Memory B cell (primary cell): Measurements from ENCODE around the gene PLPPR5.
"Not testable (repeated sequence)": the region's sequence is repeated elsewhere in the genome, so short reads cannot be mapped to it uniquely, and the experiment has no call there.

Experiments
- ATAC-seq: fragments of 150-1000 bp; cut with Tn5 transposase; 2 replicates; pipeline ENCODE4 v1.10.0; 2021; ENCODE audit warnings: low read depth, mild to moderate bottlenecking, moderate library complexity
- DNase-seq, 2 donors: peaks; one replicate each; pipeline ENCODE4 v3.0.0; 2022; ENCODE audit warnings: low spot score in 2 of 2
- H3K27ac Mint-ChIP-seq: one replicate; pipeline ENCODE4 v1.8.0; 2022; ENCODE audit warnings: mild to moderate bottlenecking, moderate library complexity, mixed read lengths
- H3K27me3 Mint-ChIP-seq: one replicate; pipeline ENCODE4 v1.8.0; 2022; ENCODE audit warnings: mixed read lengths
- H3K36me3 Mint-ChIP-seq: one replicate; pipeline ENCODE4 v1.8.0; 2022; ENCODE audit warnings: mild to moderate bottlenecking, mixed read lengths
- H3K4me1 Mint-ChIP-seq: one replicate; pipeline ENCODE4 v1.8.0; 2022; ENCODE audit warnings: mixed read lengths
- H3K4me3 Mint-ChIP-seq: one replicate; pipeline ENCODE4 v1.8.0; 2022; ENCODE audit warnings: mild to moderate bottlenecking, moderate library complexity, mixed read lengths
- H3K9me3 Mint-ChIP-seq: one replicate; pipeline ENCODE4 v1.8.0; 2022; ENCODE audit warnings: mixed read lengths

Gene PLPPR5, protein sequence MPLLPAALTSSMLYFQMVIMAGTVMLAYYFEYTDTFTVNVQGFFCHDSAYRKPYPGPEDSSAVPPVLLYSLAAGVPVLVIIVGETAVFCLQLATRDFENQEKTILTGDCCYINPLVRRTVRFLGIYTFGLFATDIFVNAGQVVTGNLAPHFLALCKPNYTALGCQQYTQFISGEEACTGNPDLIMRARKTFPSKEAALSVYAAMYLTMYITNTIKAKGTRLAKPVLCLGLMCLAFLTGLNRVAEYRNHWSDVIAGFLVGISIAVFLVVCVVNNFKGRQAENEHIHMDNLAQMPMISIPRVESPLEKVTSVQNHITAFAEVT

GRCh38 chr1:99004861-99005442 lies at the start of gene PLPPR5:
TSS of gene PLPPR5 (minus strand) at chr1:99004861. CDS start at chr1:99004671, 190 bp downstream.
- H3K9me3 Mint-ChIP-seq, result peaks cover 3% of the 10 kb centered on the region
- H3K27ac Mint-ChIP-seq, result no peak within 1 kb of the TSS
- peaks cover 9% of the 10 kb centered on the region for H3K27me3 Mint-ChIP-seq
- no peaks in the 10 kb centered on the region for H3K4me1 Mint-ChIP-seq
- peak within 1 kb of the TSS; percentile 49 for H3K4me3 Mint-ChIP-seq
- H3K36me3 Mint-ChIP-seq, result no peaks in the 10 kb centered on the region
- DNase-seq (no peak), ATAC-seq (no peak)

DNA sequence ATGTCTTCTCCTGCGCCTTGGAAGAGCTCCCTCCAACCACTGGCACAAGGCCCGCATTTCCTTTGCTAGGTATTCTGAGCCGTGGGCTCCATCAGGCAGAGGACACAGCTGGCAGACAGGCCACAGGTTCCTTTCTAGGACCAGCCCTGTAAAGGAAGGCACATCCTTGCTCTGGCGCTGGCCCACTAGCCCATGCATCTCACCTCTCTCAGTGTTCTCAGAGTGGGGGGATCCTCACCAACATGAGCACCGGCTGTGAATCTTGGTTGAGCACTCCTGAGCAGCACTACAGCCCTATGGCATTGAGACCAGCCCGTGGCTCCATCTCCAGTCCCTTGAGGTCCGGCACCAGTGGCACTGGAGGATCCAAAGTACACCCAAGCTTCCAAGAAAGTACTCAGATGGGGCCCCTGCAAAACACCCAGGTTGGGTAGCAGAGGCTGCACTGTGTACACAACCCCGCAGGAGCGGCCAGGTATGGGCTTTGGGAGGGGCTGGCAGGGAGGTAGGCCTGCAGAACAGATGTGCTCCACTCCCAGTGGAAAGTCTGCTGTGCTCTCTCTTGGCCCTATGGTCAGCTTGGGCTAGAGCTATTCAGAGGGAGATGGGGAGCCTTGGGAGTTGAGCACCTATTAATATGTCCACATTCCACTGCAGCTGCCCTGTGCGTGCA lies 47.1 kb upstream of the PLPPR5 start:
- H3K27ac Mint-ChIP-seq, result no peak overlapping the region
- no peaks in the 10 kb centered on the region for H3K27me3 Mint-ChIP-seq
- no peaks in the 10 kb centered on the region for H3K4me1 Mint-ChIP-seq
- H3K9me3 Mint-ChIP-seq, result peaks cover 1% of the 10 kb centered on the region
- DNase-seq (no peak), ATAC-seq (no peak)
- no peaks in the 10 kb centered on the region for H3K36me3 Mint-ChIP-seq
- H3K4me3 Mint-ChIP-seq, result no peak overlapping the region

DNA sequence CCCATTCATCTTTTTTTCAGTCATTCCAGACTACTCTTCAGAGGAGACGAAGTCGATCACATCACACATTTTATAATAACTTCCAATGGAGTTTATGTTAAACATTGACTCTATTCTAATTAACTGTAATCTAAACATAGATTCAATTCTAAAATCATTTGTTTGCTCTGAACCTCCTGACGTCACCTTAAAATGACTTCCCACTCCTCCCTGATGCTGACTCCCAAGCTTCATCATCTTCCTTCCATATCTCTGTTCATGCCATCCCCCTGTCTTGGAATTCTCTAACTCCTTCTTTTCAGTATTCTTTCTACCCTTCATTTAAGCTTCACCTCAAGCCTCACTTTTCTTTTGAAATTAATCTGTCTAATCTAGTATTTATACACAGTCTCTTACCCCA lies 45.1 kb upstream of the PLPPR5 start:
- H3K4me1 Mint-ChIP-seq, result no peaks in the 10 kb centered on the region
- no peaks in the 10 kb centered on the region for H3K36me3 Mint-ChIP-seq
- no peak for ATAC-seq
- H3K9me3 Mint-ChIP-seq, result peaks cover 3% of the 10 kb centered on the region
- H3K27me3 Mint-ChIP-seq, result no peaks in the 10 kb centered on the region
- no peak overlapping the region for H3K4me3 Mint-ChIP-seq
- no peak for DNase-seq
- H3K27ac Mint-ChIP-seq, result no peak overlapping the region

DNA sequence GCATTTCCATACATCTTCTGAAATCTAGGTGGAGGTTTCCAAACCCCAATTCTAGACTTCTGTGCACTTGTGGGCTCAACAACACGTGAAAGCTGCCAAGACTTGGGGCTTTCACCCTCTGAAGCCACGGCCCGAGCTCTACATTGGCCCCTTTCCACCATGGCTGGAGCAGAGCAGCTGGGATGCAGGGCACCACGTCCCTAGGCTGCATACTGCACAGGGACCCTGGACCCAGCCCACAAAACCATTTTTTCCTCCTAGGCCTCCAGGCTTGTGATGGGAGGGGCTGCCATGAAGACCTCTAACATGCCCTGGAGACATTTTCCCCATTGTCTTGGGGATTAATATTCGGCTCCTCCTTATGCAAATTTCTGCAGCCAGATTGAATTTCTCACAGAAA lies 32.1 kb upstream of the PLPPR5 start:
- H3K27ac Mint-ChIP-seq, H3K27me3 Mint-ChIP-seq, DNase-seq, H3K4me3 Mint-ChIP-seq, ATAC-seq, H3K4me1 Mint-ChIP-seq, H3K36me3 Mint-ChIP-seq: not testable (repeated sequence)
- peaks cover 12% of the 10 kb centered on the region for H3K9me3 Mint-ChIP-seq

GRCh38 chr1:99018313-99018712 lies 13.7 kb upstream of the PLPPR5 start:
- no peak for ATAC-seq
- Mint-ChIP-seq H3K4me3 (no peak overlapping the region), H3K9me3 (no peaks in the 10 kb centered on the region), H3K27ac (no peak overlapping the region), H3K27me3 (no peaks in the 10 kb centered on the region), H3K4me1 (no peaks in the 10 kb centered on the region), H3K36me3 (no peaks in the 10 kb centered on the region)
- DNase-seq, result no peak

- H3K36me3 Mint-ChIP-seq, result no peaks in the 10 kb centered on the region
- H3K27ac Mint-ChIP-seq, result no peak overlapping the region
- no peak overlapping the region for H3K4me3 Mint-ChIP-seq
- H3K4me1 Mint-ChIP-seq, result no peaks in the 10 kb centered on the region
- ATAC-seq, result no peak
- DNase-seq, result no peak
- no peaks in the 10 kb centered on the region for H3K9me3 Mint-ChIP-seq
- no peaks in the 10 kb centered on the region for H3K27me3 Mint-ChIP-seq
These were observed 13.0 kb upstream of the PLPPR5 start for GRCh38 chr1:99017655-99018054.

DNA sequence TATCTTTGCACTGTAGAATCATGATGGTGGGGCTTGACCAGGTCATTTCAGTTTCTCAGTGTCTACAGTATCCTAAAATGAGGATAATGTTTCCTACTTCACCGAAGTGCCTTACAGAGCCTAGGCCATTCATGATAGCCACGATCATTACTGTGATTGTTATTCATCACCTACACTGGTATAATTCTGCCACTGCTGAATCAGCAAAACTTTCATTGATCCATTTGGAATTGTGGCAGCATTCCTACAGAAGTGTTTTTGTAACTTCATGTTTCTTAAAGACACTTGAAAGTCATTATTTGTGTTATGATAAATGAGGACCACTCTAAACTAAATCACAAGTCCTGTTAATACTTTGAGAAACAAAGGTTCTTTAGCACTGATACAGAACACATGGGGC lies 6.0 kb upstream of the PLPPR5 start:
- Mint-ChIP-seq H3K4me1 (no peaks in the 10 kb centered on the region), H3K4me3 (no peak overlapping the region), H3K36me3 (no peaks in the 10 kb centered on the region), H3K27ac (no peak overlapping the region), H3K9me3 (no peaks in the 10 kb centered on the region), H3K27me3 (peaks cover 6% of the 10 kb centered on the region)
- no peak for DNase-seq
- no peak for ATAC-seq

DNA sequence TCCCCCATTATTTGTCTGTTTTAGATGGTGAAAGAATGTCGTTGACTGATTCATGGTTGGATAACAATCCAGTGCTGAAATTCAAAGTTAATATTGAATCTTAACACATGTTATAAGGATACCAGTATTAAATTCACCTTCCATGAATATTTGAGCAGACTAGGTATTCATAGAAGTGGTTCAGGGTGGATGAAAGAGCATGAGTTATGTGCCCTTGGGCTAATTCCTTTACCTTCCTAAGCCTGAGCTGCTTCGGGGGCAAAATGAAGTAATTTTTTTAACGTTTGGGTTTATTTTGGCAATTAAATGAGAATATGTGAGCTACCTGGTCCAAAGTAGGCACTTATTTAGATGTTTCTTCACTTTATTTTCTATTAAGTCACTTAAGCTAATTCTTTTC lies 2.7 kb upstream of the PLPPR5 start:
- Mint-ChIP-seq H3K4me3 (no peak overlapping the region), H3K9me3 (no peaks in the 10 kb centered on the region), H3K27me3 (peaks cover 9% of the 10 kb centered on the region), H3K4me1 (no peaks in the 10 kb centered on the region), H3K36me3 (no peaks in the 10 kb centered on the region), H3K27ac (no peak overlapping the region)
- DNase-seq (no peak), ATAC-seq (no peak)

DNA sequence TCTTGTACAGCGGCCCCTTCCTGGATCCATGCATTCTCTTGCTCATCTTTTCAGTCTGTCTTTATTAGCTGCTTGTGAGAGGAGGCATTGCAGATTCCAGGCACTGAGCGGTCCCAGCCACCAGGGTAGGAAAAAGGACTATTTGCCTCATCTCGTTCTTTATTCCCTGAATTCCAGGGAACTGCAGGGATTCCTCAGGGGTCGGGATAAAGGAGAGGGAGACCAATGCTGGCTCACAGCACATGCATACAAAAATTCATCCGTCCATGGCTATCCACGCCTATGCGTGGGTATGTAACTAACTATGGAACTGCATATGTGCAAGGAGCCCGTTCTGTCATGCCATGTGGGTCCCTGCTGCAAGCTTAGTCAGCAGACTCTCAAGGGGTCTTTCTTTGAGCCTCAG lies 879 bp upstream of the PLPPR5 start:
- DNase-seq (no peak), ATAC-seq (no peak)
- no peaks in the 10 kb centered on the region for H3K36me3 Mint-ChIP-seq
- H3K9me3 Mint-ChIP-seq, result peaks cover under 1% of the 10 kb centered on the region
- H3K27ac Mint-ChIP-seq, result no peak overlapping the region
- H3K4me1 Mint-ChIP-seq, result no peaks in the 10 kb centered on the region
- peak overlapping the region; percentile 49 for H3K4me3 Mint-ChIP-seq
- peaks cover 9% of the 10 kb centered on the region for H3K27me3 Mint-ChIP-seq

DNA sequence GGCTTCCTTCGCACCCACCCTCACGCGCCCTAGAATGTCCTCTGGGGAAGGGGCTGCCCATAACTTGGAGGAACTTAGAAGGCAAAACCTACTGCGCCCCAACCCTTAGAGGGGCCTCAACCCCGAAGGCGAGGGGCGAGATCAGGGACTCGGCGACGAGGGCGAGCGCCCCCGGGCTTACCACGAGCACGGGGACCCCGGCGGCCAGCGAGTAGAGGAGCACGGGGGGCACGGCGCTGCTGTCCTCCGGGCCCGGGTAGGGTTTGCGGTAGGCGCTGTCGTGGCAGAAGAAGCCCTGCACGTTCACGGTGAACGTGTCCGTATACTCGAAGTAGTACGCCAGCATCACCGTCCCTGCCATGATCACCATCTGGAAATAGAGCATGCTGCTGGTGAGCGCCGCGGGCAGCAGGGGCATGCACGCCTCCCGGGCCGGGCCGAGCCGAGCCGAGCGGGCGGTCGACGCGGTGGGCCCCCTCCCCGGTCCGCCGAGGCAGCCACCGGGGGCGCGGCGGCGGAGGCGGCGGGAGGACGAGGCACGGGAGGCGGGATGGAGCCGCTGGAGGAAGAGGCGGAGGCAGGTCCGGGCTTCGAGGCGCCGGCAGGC lies 304 bp downstream of the PLPPR5 start:
- Mint-ChIP-seq H3K27me3 (peaks cover 9% of the 10 kb centered on the region), H3K4me1 (no peaks in the 10 kb centered on the region), H3K27ac (no peak overlapping the region), H3K4me3 (peak overlapping the region; percentile 44), H3K9me3 (peaks cover 3% of the 10 kb centered on the region), H3K36me3 (no peaks in the 10 kb centered on the region)
- DNase-seq (no peak), ATAC-seq (no peak)

GRCh38 chr1:99003581-99004253 lies 944 bp downstream of the PLPPR5 start:
- ATAC-seq, result no peak
- H3K4me1 Mint-ChIP-seq, result no peaks in the 10 kb centered on the region
- peaks cover 9% of the 10 kb centered on the region for H3K27me3 Mint-ChIP-seq
- H3K36me3 Mint-ChIP-seq, result no peaks in the 10 kb centered on the region
- no peak for DNase-seq
- H3K4me3 Mint-ChIP-seq, result no peak overlapping the region
- H3K27ac Mint-ChIP-seq, result no peak overlapping the region
- H3K9me3 Mint-ChIP-seq, result peaks cover 3% of the 10 kb centered on the region

GRCh38 chr1:98992844-98993243 lies 11.8 kb downstream of the PLPPR5 start:
- ATAC-seq (no peak), DNase-seq (no peak)
- H3K9me3 Mint-ChIP-seq, result no peaks in the 10 kb centered on the region

DNA sequence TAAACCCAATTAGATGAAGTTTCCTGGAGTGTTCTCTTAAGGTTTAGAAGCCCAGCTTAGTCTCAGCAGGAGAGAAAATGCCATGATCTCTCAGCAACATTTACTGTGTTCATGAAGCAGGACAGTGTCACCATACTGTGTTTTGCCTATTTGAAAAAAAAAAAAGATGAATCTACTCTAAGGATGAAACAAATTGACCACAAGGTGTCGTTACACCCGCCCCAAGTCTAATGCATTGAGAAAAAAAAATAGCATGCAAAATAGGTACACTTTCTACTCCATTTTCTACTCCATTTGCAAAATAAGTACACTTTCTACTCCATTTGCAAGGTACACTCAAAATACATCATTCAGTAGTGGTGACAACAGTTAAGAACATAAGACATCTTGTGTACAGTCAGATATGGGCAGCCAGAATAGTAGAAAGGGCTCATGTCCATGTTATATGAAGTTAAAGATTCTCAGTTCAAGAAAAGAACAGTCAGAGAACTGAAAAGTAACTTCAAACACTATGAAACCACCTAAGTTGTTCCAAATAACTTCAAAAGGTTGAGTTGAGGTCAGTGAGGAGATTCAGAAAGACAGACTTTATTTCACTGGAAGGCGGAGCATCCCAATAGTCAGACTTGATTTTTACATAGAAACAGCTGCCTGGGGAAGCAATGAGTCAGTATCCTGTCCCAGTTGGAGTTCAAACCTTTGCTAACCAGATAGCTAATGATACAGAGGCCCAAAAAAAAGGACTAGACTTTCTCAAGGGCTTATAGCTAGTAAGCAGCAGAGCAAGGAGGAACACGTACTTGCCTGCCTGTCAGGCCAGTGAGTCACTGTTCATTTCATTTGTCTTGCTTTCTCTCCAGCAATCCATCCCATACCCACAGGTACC lies 13.3 kb downstream of the PLPPR5 start:
- Mint-ChIP-seq H3K27me3 (no peaks in the 10 kb centered on the region), H3K36me3 (no peaks in the 10 kb centered on the region), H3K9me3 (no peaks in the 10 kb centered on the region), H3K27ac (no peak overlapping the region), H3K4me3 (no peak overlapping the region), H3K4me1 (no peaks in the 10 kb centered on the region)
- DNase-seq (no peak), ATAC-seq (no peak)

More at GRCh38 chr1:98992844-98993243, 11.8 kb downstream of the PLPPR5 start:
- H3K27me3 Mint-ChIP-seq, result no peaks in the 10 kb centered on the region
- H3K4me3 Mint-ChIP-seq, result no peak overlapping the region
- no peaks in the 10 kb centered on the region for H3K36me3 Mint-ChIP-seq
- no peaks in the 10 kb centered on the region for H3K4me1 Mint-ChIP-seq
- no peak overlapping the region for H3K27ac Mint-ChIP-seq
